Measurements from ENCODE around the gene FARSB. TPM values are rescaled to one million over a fixed set of nuclear protein-coding genes. Genes with fewer than 3 reads are reported as not detected.

FARSB gene
- 16.4 and 25.0 TPM in 2 replicates for total RNA-seq (ENCODE audit: low replicate concordance)

DNA sequence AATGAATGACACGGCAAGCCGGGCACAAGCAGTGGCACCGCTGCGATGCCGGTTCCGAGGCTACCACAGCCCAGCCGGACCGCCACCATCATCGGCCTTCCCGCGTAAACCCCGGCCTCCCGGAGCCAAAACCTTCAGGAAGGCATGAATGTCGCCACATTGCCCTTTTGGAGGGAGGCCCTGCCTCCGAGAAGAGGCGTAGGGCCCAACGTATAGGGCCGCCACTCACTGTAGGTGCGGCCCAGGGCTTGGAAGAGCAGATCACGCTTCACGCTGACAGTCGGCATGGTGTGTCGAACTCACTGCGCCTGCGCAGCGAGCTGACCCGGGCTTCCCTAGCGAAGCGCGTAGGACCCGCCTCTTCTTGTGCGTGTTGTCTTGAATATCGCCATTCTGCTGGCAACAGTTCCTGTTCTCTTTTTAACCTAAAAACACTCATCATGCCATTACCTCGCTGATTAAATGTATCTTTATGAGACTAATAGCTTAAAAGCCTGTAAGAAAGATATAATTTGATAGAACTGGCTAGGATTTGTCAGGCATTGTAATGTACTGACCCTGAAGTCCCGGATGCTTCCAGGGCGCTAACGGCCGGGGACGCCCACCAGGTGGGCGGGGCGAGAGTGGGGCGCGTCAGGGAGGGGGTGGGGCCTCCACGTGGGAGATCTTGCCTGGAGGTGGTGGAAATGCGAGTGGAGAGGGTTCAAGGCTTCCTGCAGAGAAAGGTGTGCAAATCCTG, at the start of gene FARSB:
TSS of gene FARSB (minus strand) at position 306 of the 739 bp plus-strand sequence. CDS start at position 287, 19 bp downstream.
- Mint-ChIP-seq H3K4me1 (peaks cover 18% of the 10 kb centered on the region), H3K27ac (peak within 1 kb of the TSS; percentile 100), H3K4me3 (peak within 1 kb of the TSS; percentile 99), H3K36me3 (no peaks in the 10 kb centered on the region), H3K9me3 (no peaks in the 10 kb centered on the region), H3K27me3 (ENCODE audit: insufficient read depth, low read depth) (no peaks in the 10 kb centered on the region)
- Histone ChIP-seq H3K9ac (peak within 1 kb of the TSS; percentile 100), H3K36me3 (no peaks in the 10 kb centered on the region), H3F3A (ENCODE audit: low read depth) (peaks cover 5% of the 10 kb centered on the region), H2AFZ (replicated peaks) (peak within 1 kb of the TSS; percentile 100), H4K20me1 (ENCODE audit: low read depth) (peaks cover 11% of the 10 kb centered on the region), H3K27me3 (no peaks in the 10 kb centered on the region), H3K4me2 (peak within 1 kb of the TSS; percentile 93), H3K9me3 (ENCODE audit: low read depth) (no peaks in the 10 kb centered on the region), H3K4me1 (peaks cover 8% of the 10 kb centered on the region), H3K4me3 (peak within 1 kb of the TSS; percentile 91), H3K79me2 (ENCODE audit: low read depth) (peaks cover 62% of the 10 kb centered on the region), H3K27ac (peak within 1 kb of the TSS; percentile 99)
- DNase-seq (ENCODE audit: low spot score): peak; percentile 99
- TF ChIP-seq EZH2 (IDR thresholded peaks at IDR 0.05) (no peak), EZH2phosphoT487 (IDR thresholded peaks at IDR 0.05) (no peak)
- TF ChIP-seq, protein P1, sequence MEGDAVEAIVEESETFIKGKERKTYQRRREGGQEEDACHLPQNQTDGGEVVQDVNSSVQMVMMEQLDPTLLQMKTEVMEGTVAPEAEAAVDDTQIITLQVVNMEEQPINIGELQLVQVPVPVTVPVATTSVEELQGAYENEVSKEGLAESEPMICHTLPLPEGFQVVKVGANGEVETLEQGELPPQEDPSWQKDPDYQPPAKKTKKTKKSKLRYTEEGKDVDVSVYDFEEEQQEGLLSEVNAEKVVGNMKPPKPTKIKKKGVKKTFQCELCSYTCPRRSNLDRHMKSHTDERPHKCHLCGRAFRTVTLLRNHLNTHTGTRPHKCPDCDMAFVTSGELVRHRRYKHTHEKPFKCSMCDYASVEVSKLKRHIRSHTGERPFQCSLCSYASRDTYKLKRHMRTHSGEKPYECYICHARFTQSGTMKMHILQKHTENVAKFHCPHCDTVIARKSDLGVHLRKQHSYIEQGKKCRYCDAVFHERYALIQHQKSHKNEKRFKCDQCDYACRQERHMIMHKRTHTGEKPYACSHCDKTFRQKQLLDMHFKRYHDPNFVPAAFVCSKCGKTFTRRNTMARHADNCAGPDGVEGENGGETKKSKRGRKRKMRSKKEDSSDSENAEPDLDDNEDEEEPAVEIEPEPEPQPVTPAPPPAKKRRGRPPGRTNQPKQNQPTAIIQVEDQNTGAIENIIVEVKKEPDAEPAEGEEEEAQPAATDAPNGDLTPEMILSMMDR (IDR thresholded peaks at IDR 0.05): no peak

DNA sequence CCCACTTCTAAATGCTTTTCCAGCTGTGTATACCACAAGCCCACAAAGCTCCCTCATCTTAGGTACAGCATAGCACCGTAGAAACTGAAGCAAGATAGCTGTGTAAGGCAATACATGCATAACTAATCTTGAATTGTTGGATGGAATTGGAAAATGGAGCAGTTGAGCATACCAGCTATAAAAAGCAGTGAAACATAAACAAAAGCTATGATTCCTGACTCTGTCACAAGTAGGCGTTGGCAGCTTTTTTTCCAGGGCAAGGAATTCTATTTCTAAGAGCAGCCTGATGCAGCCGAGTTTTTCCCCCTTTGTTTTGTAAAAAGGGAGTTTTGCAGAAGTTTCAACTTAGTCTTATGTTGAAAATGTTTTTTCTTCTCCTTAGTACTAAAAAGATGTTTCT, 48.0 kb upstream of the FARSB start:
- H3K27me3 Mint-ChIP-seq (ENCODE audit: insufficient read depth, low read depth): peaks cover 13% of the 10 kb centered on the region
- H3K9me3 ChIP-seq (ENCODE audit: low read depth): no peaks in the 10 kb centered on the region
- H3K27ac ChIP-seq: no peak overlapping the region
- H3K4me3 Mint-ChIP-seq: no peak overlapping the region
- no peaks in the 10 kb centered on the region for H4K20me1 ChIP-seq (ENCODE audit: low read depth)
- no peak overlapping the region for H3K4me3 ChIP-seq
- no peaks in the 10 kb centered on the region for H3K79me2 ChIP-seq (ENCODE audit: low read depth)
- H3K9ac ChIP-seq: no peak overlapping the region
- no peaks in the 10 kb centered on the region for H3K9me3 Mint-ChIP-seq
- H3K4me2 ChIP-seq: no peak overlapping the region
- H3F3A ChIP-seq (ENCODE audit: low read depth): peaks cover 1% of the 10 kb centered on the region
- no peak for DNase-seq (ENCODE audit: low spot score)
- H3K27me3 ChIP-seq: no peaks in the 10 kb centered on the region
- H3K27ac Mint-ChIP-seq: no peak overlapping the region
- peaks cover 1% of the 10 kb centered on the region for H3K4me1 ChIP-seq
- H3K4me1 Mint-ChIP-seq: peaks cover 7% of the 10 kb centered on the region
- no peak overlapping the region for H2AFZ ChIP-seq (replicated peaks)
- no peaks in the 10 kb centered on the region for H3K36me3 ChIP-seq
- no peaks in the 10 kb centered on the region for H3K36me3 Mint-ChIP-seq
- TF ChIP-seq EZH2 (IDR thresholded peaks at IDR 0.05) (no peak), EZH2phosphoT487 (IDR thresholded peaks at IDR 0.05) (no peak)
- TF ChIP-seq, protein P1 (IDR thresholded peaks at IDR 0.05): no peak

DNA sequence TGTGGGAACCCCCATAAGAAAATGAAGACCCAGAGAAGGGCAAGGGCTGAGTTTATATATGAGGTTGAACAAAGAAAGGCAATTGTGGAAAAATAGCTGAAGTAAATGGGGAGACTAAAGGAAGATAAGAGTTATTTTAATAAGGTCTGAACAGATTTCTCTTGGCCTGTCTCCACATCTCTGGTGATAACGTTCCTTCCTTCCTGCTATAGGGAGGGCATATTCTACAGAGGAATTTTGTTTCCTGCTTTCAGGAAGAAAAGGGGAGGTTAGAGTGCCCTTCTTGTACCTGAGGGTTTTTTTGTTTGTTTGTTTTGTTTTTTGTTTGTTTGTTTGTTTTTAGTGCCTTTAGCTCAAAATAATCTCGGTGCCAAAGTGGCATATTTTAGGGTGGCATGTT, 47.2 kb upstream of the FARSB start:
- H4K20me1 ChIP-seq (ENCODE audit: low read depth): no peaks in the 10 kb centered on the region
- H3K36me3 ChIP-seq: no peaks in the 10 kb centered on the region
- no peaks in the 10 kb centered on the region for H3K4me1 ChIP-seq
- no peak overlapping the region for H3K4me2 ChIP-seq
- H3K4me3 ChIP-seq: no peak overlapping the region
- no peak overlapping the region for H3K27ac ChIP-seq
- H3K27me3 Mint-ChIP-seq (ENCODE audit: insufficient read depth, low read depth): peaks cover 13% of the 10 kb centered on the region
- no peaks in the 10 kb centered on the region for H3K9me3 Mint-ChIP-seq
- H3F3A ChIP-seq (ENCODE audit: low read depth): no peaks in the 10 kb centered on the region
- H3K4me3 Mint-ChIP-seq: no peak overlapping the region
- H3K27ac Mint-ChIP-seq: no peak overlapping the region
- no peak overlapping the region for H2AFZ ChIP-seq (replicated peaks)
- H3K4me1 Mint-ChIP-seq: no peaks in the 10 kb centered on the region
- no peaks in the 10 kb centered on the region for H3K27me3 ChIP-seq
- H3K79me2 ChIP-seq (ENCODE audit: low read depth): no peaks in the 10 kb centered on the region
- H3K9ac ChIP-seq: no peak overlapping the region
- DNase-seq (ENCODE audit: low spot score): no peak
- H3K36me3 Mint-ChIP-seq: no peaks in the 10 kb centered on the region
- TF ChIP-seq, protein P1 (IDR thresholded peaks at IDR 0.05): no peak
- TF ChIP-seq EZH2 (IDR thresholded peaks at IDR 0.05) (no peak), EZH2phosphoT487 (IDR thresholded peaks at IDR 0.05) (no peak)
- H3K9me3 ChIP-seq (ENCODE audit: low read depth): no peaks in the 10 kb centered on the region

Data from neural progenitor cell (in vitro differentiated cells).